Liver (tissue), 3 donors: ENCODE results near the gene CDC14A.
A peak's percentile ranks its signal among the peaks of the same experiment; 100 is the strongest.

ENCODE experiments used
- ATF3 ChIP-seq: IDR thresholded peaks from 2 replicates; pipeline ENCODE4 v1.6.1; 2016; ENCODE audit warnings: antibody characterized with exemption
- CTCF ChIP-seq: fragments of 150-350 bp; IDR thresholded peaks from 2 replicates; pipeline ENCODE4 v1.5.1; 2017; ENCODE audit warnings: improper control_type of control experiment, low read depth, low read length; ENCODE audit not compliant: missing input control
- SP1 ChIP-seq: IDR thresholded peaks from 2 replicates; pipeline ENCODE4 v1.6.1; 2018; ENCODE audit warnings: antibody characterized with exemption, mild to moderate bottlenecking
- TF ChIP-seq, protein P1 (sequence below): IDR thresholded peaks from 2 replicates; pipeline ENCODE4 v1.6.1; 2016; ENCODE audit warnings: antibody characterized with exemption
- donor health status: healthy.
- donor health status: healthy.

DNA sequence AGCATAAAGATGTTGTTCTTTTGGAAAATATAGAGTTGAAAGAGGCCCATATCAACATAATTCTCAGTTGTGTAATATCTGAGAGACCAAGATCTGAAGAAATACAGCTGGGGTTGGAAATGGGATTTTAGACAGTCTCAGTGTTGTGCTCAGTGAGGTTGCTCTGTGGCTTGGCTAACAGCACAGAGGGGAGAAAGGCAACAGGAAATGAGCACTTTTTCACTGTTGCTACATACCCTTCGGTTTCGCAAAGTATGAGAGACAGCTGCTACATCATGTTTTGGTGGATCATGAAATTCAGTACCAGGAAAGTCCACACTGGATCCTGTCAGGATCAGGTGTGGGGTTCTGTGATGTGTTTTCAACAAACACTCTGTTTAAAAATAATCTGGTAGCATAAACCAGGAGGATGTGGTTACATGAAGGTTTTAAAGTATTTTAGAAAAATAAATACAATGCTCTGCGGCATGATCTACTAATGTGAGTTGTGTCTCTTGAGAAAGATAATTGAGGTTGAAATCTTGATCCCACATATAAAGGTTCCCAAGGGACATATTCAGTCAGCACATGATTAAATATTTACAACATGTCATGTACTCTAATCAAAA lies 178.7 kb downstream of the CDC14A start:
- no peak for TF ChIP-seq CTCF
- TF ChIP-seq ATF3: no peak
- TF ChIP-seq, protein P1, sequence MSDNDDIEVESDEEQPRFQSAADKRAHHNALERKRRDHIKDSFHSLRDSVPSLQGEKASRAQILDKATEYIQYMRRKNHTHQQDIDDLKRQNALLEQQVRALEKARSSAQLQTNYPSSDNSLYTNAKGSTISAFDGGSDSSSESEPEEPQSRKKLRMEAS: no peak
- TF ChIP-seq SP1: peak; percentile 10
